ENCODE measurements around the gene TSPEAR. TPM values are rescaled to one million over a fixed set of nuclear protein-coding genes. Genes with fewer than 3 reads are reported as not detected.

Gene TSPEAR
- total RNA-seq, 1 experiment from 2014 or later: 2.1 TPM

- POLR2A ChIA-PET: no interaction called here
- H3K27me3 Mint-ChIP-seq (ENCODE audit: low read depth): no peaks in the 10 kb centered on the region; the same call in none of the 2 replicates
- H3K4me1 Mint-ChIP-seq: peaks cover 37% of the 10 kb centered on the region
These were observed 156.0 kb downstream of the TSPEAR start for GRCh38 chr21:44555200-44555875.

More at GRCh38 chr21:44555200-44555875, 156.0 kb downstream of the TSPEAR start:
- ATAC-seq (no peak), DNase-seq (ENCODE audit: low spot score) (no peak)
- Mint-ChIP-seq H3K4me3 (no peak overlapping the region), H3K36me3 (no peaks in the 10 kb centered on the region), H3K9me3 (peaks cover under 1% of the 10 kb centered on the region), H3K27ac (no peak overlapping the region)
- no peak for TF ChIP-seq ZNF232 (CRISPR knock-in tag; IDR thresholded peaks at IDR 0.05)
- no peak for TF ChIP-seq SMAD4 (CRISPR knock-in tag; IDR thresholded peaks at IDR 0.05)
- TF ChIP-seq TEAD4 (CRISPR knock-in tag; IDR thresholded peaks at IDR 0.05): no peak
- TF ChIP-seq AR (CRISPR knock-in tag; IDR thresholded peaks at IDR 0.05): no peak
- no peak for TF ChIP-seq ATF1 (CRISPR knock-in tag; IDR thresholded peaks at IDR 0.05)
- TF ChIP-seq ZSCAN18 (CRISPR knock-in tag; IDR thresholded peaks at IDR 0.05): no peak
- TF ChIP-seq RORB (CRISPR knock-in tag; IDR thresholded peaks at IDR 0.05): no peak
- TF ChIP-seq E2F4 (CRISPR knock-in tag; IDR thresholded peaks at IDR 0.05; ENCODE audit: borderline replicate concordance, low read depth): no peak
- no peak for TF ChIP-seq NR2C2 (CRISPR knock-in tag; IDR thresholded peaks at IDR 0.05)
- no peak for TF ChIP-seq ZNF425 (CRISPR knock-in tag; conservative IDR thresholded peaks at IDR 0.05)
- TF ChIP-seq SP1 (CRISPR knock-in tag; conservative IDR thresholded peaks at IDR 0.05): no peak
- no peak for TF ChIP-seq ARID4B (CRISPR knock-in tag; IDR thresholded peaks at IDR 0.05; ENCODE audit: borderline replicate concordance)
- no peak for TF ChIP-seq ZNF121 (CRISPR knock-in tag; IDR thresholded peaks at IDR 0.05)
- no peak for TF ChIP-seq HMGA2 (CRISPR knock-in tag; IDR thresholded peaks at IDR 0.05)
- TF ChIP-seq ETV6 (CRISPR knock-in tag; IDR thresholded peaks at IDR 0.05): no peak
- TF ChIP-seq HMGXB4 (CRISPR knock-in tag; IDR thresholded peaks at IDR 0.05): no peak
- TF ChIP-seq CREM (CRISPR knock-in tag; IDR thresholded peaks at IDR 0.05): no peak
- no peak for TF ChIP-seq GRHL2 (CRISPR knock-in tag; IDR thresholded peaks at IDR 0.05; ENCODE audit: insufficient replicate concordance, severe bottlenecking)
- no peak for TF ChIP-seq NFYB (CRISPR knock-in tag; conservative IDR thresholded peaks at IDR 0.05; ENCODE audit: low read depth)
- CTCF ChIA-PET: no interaction called here
